HL-60/S4 treated with retinoic acid at 250 ng/mL for 4 days and 3 days (cell line): ENCODE measurements around the gene HOXA7.

Experiments
- in situ Hi-C: fragments of 300-500 bp; cut with MboI; formaldehyde crosslinking; loops from 2 replicates; pipeline ENCODE4 v1.7.0; 2022; ENCODE audit warnings: low sequenced_read_pairs

The HOXA7 gene

DNA sequence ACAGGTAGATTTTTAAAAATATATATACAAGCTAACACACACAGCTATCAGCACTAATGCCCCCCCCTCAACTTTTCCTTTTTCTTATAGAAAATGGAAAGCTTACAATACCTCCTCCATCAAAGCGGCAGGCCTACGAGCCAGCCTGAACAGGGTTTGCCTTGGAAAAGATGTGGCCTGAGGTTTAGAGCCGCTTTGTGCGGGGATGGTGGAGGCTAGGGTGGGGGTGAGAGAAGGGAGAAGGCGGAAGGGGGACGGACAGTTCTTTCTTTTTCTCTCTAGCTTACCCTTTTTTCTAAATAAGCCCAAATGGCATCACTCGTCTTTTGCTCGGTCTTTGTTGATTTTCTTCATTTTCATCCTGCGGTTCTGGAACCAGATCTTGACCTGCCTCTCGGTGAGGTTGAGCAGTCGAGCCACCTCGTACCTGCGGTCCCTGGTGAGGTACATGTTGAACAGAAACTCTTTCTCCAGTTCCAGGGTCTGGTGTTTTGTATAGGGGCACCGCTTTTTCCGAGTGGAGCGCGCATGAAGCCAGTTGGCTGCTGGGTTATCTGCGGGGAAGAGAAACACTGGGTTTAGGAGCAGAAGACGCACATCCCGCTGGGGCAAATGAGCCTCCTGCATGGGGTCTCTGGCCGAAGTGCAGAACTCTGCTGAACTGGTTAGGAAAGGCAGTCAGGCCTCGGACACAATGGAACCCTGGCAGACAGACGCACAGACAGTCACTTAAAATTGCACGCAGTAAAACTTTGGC, 7.0 kb upstream of the HOXA7 start:
- in situ Hi-C loops: no loop called here

DNA sequence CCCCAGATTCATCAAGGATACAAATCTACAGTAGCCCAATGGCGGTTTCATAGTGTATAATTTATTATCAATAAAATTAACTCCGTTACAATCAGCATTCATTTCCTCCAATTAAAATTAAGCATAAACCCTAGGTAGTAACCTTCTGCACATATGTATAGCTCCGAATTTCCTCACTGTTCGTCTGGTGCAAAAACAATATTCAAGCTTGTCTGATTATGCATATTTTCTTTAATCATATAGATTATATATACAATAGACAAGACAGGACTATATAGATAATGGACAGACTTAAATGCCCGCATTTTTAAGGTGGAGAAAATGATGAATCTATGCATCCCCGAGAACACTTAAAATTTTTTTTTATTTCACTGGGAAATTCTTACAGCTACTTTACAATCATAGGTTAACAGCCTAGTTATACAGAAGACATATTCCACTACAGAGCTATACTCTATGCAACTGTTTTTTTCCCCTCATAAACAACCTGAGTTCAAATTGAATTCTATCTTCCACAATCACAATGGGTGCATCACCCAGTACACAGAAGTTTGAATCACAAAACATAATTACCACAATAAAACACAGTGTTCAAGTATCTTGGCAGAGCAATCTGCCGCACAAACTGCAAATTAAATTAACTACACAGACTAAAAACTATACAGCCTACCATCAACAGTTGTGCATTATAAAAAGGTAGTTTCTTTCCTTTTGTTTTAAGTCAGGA, 6.2 kb upstream of the HOXA7 start:
- in situ Hi-C loops: no loop called here

DNA sequence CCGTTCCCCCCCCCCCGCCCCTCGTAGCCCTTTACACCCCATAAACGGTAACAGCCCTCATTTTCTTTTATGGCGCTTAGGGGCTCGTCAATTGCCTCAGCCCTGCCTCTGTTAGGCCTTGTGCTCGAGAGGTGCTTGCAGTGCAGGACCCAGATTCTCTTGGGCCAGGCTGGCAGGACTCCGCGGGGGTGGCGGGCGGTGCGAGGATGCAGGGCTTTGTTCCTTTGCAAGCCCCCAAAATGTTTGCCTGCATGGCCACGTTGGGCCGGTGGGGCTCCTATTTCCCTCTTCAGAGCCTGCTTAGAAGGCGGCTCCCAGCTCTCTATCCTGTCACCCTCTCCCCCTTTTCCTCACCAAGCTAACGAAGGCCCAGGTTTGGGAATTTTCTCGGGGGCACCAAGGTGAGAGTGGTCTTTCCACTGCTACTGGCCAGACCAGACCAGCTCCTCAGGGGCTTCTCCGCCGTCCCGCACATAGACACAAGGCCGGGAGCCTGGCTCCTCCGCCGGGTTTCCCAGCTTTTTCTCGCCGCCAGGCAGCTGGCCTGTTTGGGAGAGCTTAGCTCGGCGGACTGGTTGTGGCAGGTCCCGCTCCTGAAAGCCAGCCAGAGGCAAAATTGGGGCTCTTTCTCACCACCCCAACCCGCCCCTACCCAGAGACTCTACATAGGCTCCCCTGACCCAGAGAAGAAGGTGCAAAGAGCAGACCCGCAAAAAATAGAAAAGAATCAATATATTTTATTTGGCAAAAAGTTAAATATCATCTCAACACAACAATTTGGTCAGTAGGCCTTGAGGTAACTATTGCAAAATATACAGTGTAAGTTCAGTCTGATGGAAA, 5.5 kb upstream of the HOXA7 start:
- in situ Hi-C loops: no loop called here

DNA sequence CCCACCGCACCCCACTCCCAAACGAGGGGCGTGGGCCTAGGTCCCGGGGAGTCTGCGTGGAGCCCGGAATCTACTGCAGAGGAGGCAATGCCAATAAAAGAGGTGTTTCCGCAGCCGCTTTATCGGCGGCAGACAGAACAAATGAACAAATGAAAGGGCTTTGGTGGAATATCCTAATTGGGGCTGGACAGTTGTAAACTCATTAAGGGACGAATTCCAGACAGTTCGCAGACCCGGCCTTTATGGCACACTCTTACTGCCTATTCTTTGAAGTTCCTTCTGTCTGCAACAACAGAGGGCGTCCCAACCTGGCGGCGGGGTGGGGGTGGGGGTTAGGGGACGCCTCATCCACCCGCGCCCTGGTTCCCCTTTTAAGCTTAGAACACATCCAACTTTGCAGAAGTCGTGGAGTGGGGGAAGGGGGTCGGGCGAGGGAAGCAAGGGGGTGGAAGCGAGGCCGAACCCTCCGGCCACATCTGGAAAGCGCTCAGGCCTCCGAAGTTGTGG, 4.8 kb upstream of the HOXA7 start:
- in situ Hi-C loops: no loop called here

DNA sequence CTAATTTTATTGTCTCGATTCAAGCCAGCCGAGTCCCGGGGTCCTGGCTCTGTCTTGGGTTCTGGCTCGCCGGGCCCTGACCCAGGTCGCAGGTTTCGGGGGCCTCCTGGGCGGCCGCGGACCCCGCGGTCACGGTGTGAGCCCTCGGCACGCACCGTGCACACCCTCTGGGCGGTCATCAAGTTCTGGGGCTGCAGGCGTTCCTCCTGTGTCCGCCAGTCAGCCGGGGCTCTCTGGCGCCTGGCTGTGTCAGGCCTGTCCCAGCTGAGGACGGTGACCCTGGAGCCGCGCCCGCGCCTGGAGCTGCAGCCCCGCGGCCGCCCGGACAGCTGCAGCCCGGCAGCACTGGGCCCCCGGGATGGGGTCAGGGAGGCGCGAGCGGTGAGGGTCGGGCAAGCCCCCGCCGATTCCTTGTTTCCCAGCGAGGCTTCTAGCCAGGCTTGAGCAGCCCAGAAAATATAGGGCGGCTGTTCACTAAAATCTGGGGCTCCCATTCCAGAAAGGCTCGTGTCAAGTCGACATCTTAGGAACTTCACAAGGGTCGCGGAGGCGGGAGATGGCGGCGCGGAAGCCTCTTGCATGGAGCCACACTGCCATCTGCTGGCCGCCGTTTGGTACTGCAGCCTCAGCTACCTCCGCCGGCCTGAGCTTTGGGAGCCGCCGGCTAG, 4.2 kb upstream of the HOXA7 start:
- in situ Hi-C loops: no loop called here

DNA sequence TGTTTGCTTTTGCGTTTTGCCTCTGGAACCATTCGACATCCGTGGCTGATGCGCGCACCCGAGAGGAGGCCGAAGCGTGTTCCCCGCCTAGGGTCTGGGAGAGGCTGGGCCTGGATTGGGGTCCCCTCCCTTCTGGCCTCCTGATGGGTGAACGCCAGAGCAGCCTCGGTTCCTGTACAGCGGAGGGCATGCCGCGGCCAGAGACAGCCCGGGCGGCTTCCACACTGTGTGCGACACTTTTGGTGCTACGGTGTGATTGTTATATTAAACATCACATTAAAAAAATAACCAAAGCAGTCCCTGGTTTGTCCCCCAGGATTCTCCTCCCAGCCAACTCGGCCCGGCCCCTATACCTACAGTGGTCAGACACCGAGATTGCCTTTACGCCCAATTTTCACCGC, 3.7 kb upstream of the HOXA7 start:
- in situ Hi-C loops: no loop called here

DNA sequence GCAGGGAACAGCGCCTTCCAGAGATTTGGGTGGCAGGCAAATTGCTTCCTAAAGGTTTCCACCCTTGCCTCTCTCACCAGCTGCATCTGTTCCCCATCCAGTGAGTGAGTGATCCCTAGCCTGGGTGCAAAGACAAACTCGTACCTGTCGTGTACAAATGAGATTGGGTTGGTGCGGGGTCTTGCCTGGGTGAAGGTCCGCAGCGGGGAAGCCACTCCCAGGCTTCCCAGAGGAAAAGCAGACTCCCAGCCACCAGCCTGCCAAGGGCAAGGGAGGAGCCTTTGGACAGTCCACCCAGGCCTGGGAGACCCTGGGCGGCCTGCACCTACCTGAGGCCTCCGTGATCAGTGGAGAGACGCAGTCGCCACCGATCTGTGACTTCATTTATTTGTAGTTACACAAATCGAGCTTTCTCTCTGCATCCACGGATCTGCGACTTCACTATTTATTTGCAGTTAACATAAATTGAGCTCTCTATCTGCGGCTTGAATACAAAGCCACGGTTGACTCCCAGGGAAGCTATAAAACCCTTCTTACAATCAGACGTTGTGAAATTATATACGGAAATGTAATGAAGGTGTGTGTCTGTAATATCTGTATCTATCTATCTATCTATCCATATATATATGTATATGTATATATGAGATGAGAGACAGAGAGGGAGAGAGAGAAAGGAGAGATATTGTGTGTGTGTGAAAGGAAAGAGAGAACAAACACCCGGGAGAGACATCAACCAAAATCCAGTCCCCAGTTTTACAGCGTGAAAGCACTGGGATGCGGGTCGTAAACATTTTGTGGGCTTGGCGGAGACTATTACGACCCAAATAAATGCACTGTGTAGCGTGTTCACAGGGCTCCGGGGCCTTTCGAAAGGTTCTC, 3.0 kb upstream of the HOXA7 start:
- in situ Hi-C loops: no loop called here

DNA sequence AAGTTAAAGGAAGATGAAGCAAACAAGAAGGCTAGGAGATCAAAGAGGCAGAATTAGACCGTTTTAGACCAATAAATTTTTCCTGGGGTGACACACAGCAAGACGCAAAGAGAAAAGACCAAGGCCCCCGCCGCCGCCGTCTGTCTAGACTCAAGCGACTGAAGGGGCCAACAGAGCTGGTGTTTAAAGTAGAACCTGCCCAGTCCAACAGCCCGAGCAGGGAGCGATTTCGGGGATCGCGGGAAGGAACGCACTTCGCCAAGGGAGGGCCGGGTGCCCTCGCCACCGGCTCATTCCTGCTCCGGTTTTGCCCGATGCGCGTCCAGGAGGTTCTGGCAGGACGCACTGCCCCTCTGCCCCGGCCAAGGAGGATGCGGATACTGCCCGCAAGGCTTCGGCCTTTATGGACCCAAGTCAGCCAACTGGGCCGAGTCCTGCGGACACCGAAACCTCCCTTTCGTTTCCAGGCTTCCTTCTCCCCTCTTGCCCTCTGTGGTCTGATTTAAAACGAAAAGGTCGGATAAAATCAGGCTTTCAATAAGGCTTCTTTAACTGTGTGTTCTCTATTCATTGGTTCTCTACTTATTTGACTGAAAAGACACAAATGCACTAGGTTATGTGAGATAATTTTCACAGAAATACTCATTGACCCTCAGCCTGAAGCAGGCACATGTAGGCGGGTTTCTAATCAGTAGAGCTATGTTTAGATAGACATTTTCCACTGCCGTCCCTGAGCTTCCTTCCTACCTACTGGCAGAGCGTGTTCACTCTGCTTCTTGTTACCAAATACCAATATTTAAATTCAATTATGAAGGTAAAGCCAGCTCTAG, 2.2 kb upstream of the HOXA7 start:
- in situ Hi-C loops: no loop called here

DNA sequence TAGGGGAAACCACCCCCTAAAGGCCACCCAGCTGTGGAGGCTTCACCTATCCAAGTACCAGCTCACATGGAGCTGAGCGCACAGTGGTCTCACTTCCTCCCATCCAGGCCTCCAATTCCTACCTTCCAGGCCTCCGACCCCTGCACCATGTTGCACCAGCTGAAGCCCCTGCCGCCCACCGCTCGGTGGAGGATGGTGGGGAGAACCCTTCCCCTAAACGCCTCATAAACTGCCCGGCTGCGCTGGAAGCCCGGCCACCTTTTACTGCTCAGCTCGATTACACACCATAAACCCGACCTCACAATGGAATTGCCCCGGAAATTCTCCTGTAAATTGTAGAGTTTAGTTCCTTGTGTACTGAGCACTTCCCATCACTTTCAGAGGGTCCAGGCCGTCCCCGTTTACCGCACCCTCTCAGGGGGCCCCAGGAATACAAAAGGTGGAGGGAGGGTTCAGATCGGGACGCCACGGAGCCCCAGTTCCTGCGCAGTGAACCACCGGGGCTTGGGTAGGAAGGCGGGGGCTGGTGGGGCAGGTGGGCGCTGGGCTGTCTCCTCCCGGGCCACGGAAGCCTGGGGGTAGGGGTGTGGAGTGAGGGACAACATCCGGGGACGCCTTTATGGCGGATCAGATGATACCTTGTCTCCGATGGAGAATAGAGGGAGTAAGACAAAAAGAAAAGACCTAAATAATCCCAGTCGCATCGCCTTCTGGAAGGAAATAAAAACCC, 1.4 kb upstream of the HOXA7 start:
- in situ Hi-C loops: no loop called here

DNA sequence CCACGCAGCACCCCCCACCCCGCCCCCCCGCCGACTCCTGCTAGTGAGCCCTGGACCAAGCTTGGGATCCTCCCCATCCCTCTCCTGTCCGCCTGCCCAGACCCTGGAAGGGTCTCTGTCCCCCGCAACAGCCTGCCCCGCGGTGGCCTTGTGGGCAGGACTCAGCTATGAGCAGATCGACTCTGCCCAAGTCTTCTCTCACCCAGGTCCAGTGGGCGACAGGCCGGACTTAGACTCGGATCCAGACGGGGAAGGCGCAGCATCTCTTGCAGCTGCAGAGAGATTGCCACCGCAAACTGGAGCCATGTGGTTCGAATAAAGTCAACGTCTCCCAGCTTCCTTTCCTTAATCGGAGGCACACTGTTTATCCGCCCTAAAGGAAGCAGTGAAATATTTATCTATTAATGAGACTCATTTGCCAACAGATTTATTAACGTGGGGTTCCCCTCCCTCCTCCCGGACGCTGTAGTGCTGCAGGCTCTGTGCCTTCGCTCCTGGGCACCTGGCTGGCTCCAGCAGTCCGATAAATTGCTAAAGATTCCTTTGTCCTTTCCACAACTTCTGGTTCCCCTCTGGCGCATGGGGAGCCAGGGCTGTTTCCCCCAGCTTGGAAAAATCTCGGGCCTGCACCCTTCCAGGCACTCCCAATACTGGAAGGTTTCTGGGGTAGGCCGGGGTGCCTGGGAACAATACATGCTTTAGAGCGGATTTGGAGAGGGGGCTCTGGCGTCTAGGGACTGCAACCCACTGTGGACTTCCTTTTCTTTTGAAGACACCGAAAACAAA, 634 bp upstream of the HOXA7 start:
- in situ Hi-C loops: no loop called here

DNA sequence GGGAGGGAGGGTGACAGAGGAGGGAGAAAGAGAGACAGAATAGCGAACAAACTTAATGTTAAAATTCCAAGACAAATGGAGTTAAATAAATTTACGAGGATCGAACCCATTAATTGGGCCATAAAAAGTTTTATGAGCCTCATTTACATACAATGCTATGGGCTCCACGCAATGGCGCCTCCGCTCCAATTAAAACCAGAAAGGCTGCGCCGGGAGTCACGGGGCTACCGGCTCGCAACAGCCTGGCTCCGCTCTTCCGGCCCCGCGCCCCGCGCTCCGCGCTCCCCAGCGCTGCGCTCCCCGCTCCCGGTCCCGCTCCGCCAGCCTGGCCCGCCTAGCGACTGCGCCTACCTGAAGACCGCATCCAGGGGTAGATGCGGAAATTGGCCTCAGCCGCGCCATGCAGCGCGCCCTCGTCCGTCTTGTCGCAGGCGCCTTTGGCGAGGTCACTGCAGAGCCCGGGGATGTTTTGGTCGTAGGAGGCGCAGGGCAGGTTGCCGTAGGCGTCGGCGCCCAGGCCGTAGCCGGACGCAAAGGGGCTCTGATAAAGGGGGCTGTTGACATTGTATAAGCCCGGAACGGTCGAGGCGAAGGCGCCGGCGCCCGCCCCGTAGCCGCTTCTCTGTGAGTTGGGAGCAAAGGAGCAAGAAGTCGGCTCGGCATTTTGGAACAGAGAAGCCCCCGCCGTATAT, 513 bp downstream of the HOXA7 start:
- in situ Hi-C loops: no loop called here

DNA sequence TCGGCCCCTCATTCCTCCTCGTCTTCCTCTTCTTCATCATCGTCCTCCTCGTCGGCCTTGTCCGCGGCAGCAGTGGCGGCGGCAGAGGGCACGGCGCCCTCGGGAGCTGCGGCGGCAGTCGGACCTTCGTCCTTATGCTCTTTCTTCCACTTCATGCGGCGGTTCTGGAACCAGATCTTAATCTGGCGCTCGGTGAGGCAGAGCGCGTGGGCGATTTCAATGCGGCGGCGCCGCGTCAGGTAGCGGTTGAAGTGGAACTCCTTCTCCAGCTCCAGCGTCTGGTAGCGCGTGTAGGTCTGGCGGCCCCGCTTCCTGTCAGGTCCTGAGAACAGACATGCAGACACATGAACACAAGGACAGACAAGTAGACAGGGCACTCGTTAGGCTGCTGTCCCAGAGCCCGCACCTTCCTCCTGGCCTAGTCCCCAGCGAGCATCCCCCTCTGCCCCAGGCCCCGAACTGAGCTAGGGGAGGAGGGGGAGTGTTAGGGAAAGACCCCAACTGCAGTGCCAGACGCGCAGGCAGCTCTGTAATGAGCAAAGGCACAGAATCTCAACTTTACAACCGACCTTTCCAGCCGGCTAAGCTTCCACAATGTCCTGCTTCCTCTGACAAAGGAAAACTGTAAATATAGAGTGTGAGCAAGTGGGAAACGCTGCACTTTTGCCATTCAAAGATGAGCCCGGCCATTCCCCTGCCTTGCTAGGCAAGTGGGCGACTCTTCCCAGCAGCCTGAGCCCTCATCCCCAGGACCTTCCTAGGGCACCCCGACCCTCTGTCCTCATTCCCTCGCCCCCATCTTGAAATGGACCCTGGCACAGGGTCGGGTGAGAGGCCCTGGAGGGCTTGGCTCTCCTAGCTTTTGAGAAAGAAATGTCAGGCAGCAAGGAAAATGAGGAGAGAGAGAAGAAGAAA, 1.3 kb downstream of the HOXA7 start:
- in situ Hi-C loops: no loop called here

DNA sequence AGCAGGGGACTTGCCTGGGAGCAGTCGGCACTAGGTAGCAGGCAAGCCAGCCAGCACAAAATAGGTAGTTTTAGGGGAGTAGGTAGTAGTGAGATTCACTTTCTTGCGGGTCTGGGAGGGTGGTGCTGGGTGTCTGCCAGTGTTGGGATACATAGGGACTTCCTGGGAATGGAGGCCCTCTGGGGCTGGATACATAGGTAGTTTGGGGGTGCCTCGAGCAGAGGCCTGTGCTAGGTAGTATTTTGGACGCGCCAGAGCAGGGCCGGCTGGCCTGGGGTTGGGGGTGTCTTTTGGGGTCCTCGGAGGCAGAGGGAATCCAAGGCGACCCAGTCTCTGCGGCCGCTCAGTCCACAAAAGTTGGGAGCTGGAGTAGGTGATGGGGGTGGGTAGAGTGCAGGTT, 2.1 kb downstream of the HOXA7 start:
- in situ Hi-C loops: no loop called here

DNA sequence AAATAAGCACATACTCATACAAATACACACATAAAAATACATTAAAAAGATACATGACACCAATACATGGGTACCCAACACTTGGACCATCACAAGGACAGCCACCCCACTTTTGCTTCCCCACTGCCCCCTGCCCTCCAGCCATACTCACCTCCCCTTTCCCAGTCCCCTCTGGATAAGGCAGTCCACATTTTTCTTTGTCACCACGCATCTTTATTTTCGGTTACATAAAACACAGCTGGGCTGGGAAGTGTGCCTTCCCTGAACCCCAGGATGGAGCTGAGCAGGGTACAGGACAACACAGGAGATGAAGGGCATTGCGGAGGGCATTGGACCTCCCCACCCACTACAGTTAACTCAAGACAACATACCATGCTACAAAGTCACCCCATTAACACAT, 2.9 kb downstream of the HOXA7 start:
- in situ Hi-C loops: no loop called here

DNA sequence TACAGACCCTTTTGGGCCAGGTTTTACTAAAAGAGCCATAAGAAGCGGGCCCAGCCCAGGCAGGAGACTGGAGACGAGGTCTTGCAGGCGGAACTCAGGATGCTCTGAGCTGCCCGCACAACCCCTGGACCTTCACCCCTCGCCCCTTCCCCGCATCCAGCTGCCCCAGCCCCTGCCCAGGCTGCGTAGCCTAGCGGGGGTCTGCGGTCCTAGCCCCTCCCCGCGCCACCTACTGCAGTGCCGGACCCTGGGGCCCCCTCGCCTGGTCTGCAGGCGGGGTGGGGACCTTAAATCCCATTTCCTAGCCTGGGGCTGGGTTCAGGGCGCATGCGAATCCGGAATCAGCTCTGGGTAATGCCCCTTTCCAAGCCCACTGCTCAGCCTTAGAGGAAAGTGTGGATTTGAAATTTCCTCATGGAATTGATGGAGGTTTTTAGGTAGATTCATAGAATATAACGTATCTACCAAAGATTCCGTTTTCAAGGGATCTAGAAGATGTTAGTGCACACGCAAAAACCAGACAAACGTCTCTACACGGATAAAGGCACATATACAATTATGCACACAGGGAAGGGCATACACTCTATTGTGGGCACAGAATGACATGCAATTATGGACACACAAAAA, 3.5 kb downstream of the HOXA7 start:
- in situ Hi-C loops: no loop called here
